NCI-H187 (cell line): ENCODE results near the gene FAM209B.
"Not testable (repeated sequence)": the region's sequence is repeated elsewhere in the genome, so short reads cannot be mapped to it uniquely, and the experiment has no call there.

Experiments
- DNase-seq, 2 experiments: peaks; one replicate each; lab custom pipeline; 2025; lab: John Stamatoyannopoulos, UW

Gene FAM209B, protein sequence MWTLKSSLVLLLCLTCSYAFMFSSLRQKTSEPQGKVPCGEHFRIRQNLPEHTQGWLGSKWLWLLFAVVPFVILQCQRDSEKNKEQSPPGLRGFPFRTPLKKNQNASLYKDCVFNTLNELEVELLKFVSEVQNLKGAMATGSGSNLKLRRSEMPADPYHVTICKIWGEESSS

DNA sequence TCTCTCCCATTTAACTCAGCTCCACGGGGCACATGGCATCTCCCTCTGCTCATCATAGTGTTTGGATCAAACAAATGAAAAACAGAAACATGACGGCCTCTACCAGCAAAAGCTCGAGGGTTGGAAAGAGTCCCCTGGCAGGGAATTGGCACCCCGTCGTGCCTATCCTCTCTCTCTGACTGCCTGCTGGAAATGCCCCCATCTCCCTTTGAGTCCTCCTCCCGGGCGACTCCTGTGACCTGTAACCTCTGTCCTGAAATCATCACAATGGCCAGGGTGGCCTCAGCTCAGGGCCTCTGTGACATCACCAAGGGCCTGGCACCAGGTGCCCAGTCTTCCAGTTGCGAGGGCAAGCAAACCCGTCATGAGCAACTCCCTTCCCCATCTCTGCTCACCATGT, at the start of gene FAM209B:
Gene FAM209B (plus strand): TSS at position 301 of the 400 bp plus-strand sequence. CDS start 96 bp downstream, at position 397.
- not testable (repeated sequence) for DNase-seq

DNA sequence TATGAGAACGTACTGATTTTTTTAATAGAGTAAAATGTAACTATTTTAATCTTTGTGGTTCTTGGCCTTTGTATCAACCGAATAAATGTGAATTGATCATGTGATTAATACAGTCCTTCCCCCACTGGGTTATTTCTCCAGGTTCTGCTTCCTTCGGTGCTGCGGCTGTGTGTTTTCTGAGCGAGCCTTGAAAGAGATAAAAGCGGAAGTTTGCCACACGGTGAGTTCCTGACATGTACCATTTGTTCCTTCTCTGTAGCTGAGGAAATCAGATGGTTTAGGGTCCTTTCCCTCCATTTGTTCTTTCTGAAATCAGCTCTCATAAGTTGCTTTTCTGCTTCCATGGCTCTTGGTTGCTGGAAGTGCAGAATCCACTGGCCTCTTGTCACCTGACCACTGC, 49.1 kb upstream of the FAM209B start:
- DNase-seq: no peak

DNA sequence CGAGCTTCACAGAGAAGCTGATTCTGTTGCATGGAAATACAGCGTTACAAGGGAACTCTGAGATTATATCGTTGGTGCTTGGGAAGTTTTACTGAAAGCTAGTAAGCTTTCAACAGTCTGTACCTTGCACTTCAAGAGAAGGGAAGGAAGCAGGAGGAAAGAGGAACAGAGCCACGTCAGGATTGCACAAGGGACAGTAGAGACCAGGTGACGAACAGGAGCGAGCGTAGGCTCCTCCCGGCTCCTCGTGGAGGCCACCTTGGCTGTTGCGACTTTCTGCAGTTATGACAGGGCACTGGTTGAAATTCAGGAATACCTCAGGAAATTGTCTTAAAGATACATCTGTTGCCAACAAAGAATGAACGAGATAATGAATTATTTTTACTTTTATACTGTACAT, 45.8 kb upstream of the FAM209B start:
- no peak for DNase-seq

DNA sequence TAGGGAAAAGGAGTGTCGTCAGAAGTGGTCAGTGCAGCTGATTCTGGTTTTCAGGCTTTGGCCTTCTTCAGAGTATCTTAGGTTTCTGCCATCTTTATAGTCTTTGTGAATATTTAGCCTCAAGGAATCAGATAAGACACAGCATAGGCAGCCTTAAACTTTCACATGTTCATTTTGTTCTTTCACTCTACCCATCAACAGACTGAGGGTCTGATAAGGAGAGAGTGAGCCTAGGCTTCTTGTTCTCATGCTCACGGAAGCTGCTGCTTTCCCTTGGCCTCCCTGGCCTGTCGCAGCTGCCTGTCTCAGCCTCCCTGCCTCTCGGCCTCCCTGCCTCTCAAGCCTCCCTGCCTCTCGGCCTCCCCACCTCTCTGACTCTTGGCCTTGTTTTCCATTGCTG, 44.5 kb upstream of the FAM209B start:
- DNase-seq: no peak

DNA sequence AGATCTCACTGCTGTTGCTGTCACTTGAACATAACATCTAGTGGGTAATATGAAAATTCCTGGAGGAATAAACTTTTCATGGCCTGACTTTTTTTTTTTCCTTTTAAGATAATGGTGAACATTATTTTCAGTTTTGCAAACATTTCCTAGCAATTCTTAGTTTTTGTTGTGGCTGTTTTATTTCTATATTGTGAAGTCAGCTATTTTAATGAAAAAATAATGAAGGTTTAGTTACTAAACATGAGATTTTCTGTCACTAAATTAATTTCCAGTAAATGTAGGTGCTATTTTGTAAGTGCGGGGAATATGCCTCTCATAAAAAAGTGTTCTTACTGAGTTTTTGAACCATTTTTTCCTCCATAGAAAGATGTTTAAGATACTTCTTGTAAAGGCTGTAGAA, 31.9 kb upstream of the FAM209B start:
- no peak for DNase-seq

DNA sequence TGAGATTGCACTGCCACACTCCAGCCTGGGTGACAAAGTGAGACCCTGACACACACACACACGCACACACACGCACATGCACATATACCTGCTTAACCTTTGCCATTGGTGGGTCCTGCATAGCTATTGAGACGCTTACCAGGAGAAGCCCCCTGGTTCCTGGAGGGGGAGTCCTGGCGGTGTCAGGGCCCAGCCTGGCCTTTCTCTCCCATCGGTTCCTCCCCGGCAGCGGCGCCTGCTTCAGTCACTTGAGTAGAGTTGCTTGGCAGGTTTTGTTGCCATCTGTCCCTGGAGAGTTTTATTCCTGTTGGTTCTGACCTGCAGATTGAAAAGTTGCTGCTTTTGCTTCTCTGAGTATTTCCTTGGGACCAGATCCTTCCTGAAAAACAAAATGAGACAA, 29.1 kb upstream of the FAM209B start:
- no peak for DNase-seq

DNA sequence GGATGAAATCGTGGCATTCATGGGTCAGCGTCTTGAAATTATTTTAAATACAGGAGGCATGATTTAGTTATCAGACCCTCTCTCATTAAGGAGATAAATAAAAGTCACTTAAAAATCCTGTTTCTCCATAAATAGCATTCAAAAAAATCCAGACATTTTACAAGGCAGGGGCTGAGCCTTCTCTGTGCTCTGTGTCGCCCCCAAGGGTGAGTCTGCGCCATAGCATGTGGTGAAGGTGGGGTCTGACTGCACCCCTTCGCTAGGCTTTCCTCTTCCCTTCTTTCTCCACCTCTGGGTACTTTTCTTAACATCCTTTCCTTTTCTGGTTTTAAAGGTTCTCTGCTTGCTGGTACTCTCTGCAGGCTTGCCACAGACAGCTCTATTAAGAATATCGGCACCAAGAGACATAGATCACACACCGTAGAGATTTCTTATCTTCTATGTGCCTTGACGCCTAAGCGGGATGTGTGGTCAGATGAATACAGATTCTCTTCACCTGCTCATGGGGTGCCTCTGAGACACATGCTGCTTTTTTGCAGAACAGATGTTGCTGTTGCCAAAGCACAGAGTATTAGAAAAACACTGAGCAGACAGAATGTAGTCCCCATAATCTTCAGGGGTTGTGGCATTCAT, 28.6 kb upstream of the FAM209B start:
- DNase-seq: no peak

DNA sequence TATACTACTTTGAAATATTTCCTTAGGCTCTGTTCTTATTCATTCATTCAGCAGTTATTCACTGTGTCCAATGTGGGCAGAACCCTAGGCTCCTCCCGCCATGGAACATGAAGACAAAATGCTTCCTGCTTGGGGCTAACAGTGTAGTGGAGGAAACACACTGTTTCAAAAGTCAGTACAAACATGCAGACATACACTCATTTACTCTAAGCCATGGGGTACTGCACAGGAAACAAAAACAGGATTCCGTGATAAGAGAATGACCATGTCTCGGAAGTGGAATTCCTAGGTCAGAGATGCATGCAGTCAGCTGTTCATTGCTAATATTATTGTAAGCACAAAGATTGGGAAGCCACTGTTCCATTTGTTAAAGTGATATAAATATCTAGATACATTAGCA, 26.9 kb upstream of the FAM209B start:
- DNase-seq: no peak

DNA sequence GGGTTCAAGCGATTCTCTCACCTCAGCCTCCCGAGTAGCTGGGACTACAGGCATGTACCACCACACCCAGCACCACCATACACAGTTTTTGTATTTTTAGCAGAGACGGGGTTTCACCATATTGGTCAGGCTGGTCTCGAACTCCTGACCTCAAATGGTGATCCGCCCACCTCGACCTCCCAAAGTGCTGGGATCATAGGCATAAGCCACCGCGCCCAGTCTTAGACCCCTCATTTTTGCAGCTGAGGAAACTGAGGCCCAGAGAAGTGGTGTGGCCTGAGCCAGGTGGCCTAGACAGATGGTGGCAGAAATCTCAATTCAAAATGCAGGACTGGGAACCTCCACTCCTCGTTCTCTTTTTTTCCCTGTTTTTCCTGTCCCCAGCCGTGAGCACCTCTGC, 21.1 kb upstream of the FAM209B start:
- DNase-seq: no peak

DNA sequence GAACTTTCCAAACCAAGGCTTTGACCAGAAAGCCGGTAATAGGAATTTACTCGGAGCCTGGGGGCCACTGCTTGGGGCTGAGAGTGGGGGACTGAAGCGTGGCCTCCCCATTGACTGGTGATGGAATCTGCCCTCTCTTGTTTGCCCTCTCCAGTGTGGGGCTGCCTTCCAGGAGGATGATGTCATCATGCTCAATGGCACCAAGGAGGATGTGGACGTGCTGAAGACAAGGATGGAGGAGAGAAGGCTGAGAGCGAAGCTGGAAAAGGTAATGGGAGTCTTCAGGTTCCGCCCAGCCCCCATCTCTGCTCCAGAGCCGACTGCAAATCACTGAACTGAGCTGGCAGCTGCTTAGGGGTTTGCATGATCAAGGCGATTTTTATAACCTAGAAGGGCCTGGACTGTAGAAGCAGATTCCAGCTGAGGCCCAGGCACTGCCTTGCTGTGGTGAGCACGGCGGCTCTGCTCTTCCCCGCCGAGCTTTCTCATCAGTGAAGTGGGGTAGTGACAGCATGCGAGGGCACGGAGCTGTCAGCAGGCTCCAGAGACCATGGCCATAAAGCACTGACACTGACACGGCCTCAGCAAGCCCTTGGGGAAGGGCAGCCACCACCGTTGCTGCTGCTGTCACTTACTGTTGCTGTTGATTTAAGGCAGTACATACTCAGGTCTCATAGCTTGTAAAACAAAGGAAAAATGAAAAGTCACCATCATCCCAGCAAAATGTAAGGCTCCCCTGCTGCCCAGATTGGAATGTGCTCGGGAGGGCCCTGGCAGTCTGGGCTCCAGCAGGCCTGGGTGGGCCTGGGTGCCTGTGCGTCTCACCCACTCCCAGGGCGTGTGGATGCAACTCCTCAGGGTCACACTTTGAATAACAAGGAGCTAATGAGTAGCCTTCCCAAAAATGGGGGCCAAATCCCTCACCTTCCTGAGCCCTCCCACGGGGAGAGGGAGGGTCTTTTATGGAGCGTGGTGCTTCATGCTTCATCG, 19.6 kb upstream of the FAM209B start:
- no peak for DNase-seq

DNA sequence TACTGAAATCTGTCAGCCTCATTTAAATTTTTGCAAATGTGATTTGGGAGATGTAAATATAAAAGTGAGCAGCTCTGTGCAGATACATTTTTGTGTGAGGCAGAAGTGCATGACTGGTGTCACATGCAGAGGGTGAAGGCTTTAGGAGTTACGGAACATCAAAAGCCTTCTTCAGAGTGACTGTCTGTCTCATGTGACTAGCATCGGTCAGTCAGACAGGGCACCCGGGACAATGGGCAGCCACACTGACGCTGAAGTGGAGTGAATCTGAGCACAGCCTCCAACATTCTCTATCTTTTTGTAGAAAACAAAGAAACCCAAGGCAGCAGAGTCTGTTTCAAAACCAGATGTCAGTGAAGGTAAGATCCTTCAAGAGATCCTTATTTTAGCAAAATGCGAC, 16.4 kb upstream of the FAM209B start:
- DNase-seq: no peak

DNA sequence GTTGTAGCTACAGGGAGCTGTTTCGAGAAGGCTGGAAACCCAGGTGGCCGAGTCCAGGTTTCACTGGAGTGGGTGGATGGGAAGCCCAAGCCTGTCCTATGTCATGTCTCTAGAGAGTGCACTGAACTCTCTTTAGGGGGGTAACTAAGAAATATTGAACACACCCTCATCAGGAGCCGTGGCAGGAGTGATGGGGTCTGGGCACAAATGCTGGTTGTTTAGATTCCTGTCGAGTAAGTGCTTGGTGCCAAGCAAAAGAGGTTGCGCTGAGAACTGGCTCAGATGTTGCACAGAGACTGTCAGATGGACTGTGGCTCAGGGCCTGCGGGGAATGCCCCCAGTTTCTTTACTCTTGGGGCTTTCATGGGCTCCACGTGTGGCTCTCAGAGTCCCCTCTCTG, 15.8 kb upstream of the FAM209B start:
- no peak for DNase-seq

DNA sequence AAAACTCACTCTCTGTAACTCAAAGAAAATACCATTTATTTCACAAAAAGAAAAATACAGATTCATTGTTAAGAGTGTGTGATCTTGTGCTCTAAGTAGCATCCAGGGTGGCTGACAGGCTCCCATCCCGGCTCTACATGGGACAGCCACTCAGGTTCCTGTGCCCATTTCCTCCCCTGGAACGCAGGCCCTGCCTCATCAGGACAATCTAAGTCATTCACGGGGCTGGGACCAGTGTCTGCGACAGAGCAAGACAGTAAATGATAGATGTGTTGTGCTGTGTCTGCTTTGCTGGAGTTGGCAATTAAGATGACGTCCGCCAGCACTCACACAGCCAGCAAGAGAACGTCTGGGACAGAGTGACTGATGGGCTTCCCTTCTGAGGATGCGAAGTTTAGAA, 15.4 kb upstream of the FAM209B start:
- DNase-seq: no peak

DNA sequence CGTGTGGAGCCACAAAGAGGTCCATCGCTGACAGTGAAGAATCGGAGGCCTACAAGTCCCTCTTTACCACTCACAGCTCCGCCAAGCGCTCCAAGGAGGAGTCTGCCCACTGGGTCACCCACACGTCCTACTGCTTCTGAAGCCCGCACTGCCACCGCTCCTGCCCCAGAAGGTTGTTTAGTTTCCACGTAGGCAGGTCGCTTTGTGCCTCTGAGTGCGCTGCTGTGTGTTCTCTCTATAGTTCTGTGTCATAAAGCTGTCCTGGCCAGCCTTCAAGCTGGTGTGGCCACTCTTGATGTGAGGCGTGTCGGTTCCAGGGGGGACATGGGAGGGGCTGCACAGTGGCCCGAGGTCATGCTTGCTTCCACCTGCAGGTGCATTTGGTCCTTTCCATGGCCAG, 14.9 kb upstream of the FAM209B start:
- DNase-seq: no peak

DNA sequence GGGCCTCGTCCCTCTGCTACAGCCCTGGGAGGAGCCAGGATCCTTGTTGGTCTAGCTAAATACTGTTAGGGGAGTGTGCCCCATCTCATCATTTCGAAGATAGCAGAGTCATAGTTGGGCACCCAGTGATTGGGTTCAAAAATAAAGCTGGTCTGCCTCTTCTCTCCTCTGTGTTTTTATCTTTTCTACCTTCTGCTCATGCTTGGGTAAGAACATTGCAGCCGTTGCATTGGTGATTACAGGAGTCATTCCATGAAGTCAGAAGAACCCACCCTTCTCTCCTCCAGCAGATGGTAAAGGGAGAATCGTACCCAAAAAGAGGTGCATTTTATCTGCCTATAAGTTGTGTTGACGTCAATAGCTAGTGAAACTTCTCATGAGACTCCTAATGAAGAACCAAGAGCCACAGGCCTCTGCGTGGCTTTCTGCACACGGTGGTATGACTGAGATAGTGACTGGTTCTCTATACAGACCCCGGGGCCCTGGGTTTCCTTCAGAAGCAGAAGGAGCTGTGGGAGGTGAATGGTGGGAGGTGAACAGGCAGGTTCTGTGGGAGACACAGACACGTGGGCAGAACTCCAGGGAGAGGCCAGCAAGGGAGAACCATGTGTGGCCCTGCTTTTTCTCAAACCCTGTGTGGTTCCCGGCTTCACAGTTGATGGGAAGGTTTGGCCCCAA, 14.2 kb upstream of the FAM209B start:
- no peak for DNase-seq

DNA sequence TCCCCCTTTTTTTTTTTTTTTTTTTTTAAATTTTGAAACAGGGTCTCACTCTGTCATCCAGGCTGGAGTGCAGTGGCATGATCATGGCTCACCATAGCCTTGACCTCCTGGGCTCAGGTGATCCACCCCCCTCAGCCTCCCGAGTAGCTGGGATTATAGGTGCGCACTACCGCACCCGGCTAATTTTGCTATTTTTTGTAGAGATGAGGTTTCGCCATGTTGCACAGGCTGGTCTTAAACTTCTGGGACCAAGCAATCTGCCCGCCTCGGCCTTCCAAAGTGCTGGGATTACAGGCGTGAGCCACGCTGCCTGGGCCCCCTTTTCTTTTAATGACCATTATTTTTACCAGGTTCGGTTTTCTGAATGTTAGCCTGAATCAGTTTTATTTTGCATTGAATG, 13.5 kb upstream of the FAM209B start:
- no peak for DNase-seq

DNA sequence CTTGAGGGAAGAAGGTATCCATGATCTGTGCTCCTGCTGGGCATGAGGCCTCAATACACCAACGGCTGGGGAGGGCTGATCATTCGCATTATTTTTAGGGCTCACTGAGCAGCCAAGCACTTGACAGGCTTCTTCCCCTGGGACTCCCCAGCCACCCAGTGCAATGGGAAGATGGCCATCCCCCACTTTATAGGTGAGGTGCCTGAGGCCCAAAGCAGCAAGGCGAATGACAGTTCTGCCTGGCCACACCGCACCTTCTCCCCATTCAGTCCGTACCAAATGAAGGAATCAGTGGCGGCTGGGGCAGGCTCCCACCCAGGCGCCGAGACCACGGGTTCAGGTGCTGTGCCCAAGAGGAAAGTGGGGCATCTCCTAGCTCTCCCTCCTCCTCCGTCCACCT, 12.9 kb upstream of the FAM209B start:
- no peak for DNase-seq

DNA sequence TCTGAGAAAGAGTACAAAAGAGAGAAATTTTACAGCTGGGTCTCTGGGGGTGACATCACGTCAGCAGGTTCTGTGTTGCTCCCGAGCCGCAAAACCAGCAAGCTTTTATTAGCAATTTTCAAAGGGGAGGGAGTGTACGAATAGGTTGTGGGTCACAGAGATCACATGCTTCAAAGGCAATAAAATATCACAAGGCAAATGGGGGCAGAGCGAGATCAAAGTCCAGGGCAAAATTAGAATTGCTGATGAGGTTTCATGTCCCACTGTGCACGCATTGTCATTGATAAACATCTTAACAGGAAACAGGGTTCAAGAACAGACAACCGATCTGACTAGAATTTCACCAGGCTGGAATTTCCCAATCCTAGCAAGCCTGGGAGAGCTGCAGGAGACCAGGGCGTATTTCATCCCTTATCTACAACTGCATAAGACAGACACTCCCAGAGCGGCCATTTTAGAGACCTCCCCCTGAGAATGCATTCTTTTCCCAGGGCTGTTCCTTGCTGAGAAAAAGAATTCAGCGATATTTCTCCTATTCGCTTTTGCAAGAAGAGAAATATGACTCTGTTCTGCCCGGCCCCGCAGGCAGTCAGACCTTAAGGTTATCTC, 12.2 kb upstream of the FAM209B start:
- DNase-seq: not testable (repeated sequence)

DNA sequence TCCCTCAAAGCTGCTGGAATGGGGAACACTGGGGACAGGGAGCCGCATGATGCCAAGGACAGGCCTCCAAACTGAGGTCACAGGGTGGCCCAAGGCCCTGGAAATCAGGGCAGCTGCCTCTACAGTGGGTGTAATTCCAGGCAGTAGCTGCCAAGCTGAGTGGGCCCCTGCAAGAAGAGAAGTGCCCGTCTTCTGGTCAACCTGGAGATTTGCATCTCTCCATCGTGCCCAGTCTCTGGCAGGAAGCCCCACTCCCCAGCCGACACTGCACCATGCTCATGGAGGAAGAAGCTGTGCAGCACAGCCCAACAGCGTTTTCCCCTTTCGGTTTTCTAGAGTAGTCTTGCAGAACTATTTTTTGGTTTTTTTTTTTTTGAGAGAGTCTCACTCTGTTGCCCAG, 10.7 kb upstream of the FAM209B start:
- DNase-seq: no peak

DNA sequence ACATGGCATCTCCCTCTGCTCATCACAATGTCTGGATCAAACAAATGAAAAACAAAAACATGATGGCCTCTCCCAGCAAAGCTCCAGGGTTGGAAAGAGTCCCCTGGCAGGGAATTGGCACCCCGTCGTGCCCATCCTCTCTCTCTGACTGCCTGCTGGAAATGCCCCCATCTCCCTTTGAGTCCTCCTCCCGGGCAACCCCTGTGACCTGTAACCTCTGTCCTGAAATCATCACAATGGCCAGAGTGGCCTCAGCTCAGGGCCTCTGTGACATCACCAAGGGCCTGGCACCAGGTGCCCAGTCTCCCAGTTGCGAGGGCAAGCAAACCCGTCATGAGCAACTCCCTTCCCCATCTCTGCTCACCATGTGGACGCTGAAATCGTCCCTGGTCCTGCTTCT, 8.6 kb upstream of the FAM209B start, which contains the start of gene FAM209A:
Gene FAM209A (plus strand): TSS at position 301 of the 400 bp plus-strand sequence. CDS start 65 bp downstream, at position 366.
- not testable (repeated sequence) for DNase-seq

DNA sequence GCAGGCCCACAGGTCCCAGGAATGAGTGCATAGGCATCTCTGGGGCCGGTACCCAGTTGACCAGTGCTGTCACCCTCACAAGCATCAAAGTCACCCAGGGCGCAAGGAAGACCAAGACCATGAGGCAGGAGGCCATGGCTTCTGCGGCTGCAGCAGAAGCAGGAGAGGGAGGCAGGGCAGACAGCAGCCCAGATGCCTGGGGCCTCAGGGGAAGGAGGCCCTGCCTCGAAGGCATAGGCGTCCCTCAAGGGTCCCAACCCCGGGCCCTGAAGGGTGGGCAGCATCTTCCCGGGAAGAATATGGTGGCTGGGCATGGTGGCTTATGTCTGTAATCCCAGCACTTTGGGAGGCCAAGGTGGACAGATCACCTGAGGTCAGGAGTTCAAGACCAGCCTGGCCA, 5.5 kb upstream of the FAM209B start:
- DNase-seq: no peak

DNA sequence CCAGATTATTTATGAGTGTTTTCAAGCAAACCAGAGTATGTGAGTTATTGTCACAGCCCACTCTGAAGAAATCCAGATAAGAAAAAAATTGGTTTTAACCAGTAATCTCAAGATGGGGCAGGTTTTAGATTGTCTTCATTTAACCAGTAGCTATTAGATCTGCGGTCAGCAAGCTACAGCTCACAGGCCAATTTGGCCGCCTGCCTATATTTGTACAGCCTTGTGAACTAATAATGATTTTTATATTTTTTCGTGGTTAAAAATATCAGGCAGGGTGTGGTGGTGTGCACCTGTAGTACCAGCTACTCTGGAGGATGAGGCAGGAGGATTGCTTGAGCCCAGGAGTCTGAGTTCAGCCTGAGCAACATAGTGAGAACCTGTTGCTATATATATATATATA, 5.0 kb downstream of the FAM209B start:
- DNase-seq: no peak
